GM18498 (cell line): ENCODE results near the gene GAB2.
"Not testable (repeated sequence)": the region's sequence is repeated elsewhere in the genome, so short reads cannot be mapped to it uniquely, and the experiment has no call there.

Source experiments
- ATAC-seq: cut with Tn5 transposase; IDR thresholded peaks from one replicate; pipeline ENCODE4 v1.9.1; 2021; ENCODE audit warnings: mild to moderate bottlenecking, moderate library complexity; ENCODE audit not compliant: unreplicated experiment

The GAB2 gene

GRCh38 chr11:78371221-78371891 lies 46.3 kb downstream of the GAB2 start:
- no peak for ATAC-seq

GRCh38 chr11:78370406-78371172 lies 47.0 kb downstream of the GAB2 start:
- ATAC-seq: no peak

- ATAC-seq: no peak
Observed at GRCh38 chr11:78365381-78365792, 52.2 kb downstream of the GAB2 start.

GRCh38 chr11:78364128-78364751 lies 53.4 kb downstream of the GAB2 start:
- no peak for ATAC-seq

GRCh38 chr11:78363024-78363619 lies 54.5 kb downstream of the GAB2 start:
- no peak for ATAC-seq

- ATAC-seq: no peak
Observed at GRCh38 chr11:78361228-78361627, 56.4 kb downstream of the GAB2 start.

- no peak for ATAC-seq
Observed at GRCh38 chr11:78359921-78360320, 57.7 kb downstream of the GAB2 start.

- not testable (repeated sequence) for ATAC-seq
Observed at GRCh38 chr11:78357924-78358323, 59.7 kb downstream of the GAB2 start.

- ATAC-seq: not testable (repeated sequence)
Observed at GRCh38 chr11:78357425-78357824, 60.2 kb downstream of the GAB2 start.

- not testable (repeated sequence) for ATAC-seq
Observed at GRCh38 chr11:78355742-78356141, 61.9 kb downstream of the GAB2 start.

- peak; percentile 14 for ATAC-seq
Observed at GRCh38 chr11:78355309-78355705, 62.3 kb downstream of the GAB2 start.

- ATAC-seq: peak; percentile 73
Observed at GRCh38 chr11:78354408-78355308, 63.0 kb downstream of the GAB2 start.

- no peak for ATAC-seq
Observed at GRCh38 chr11:78351979-78352841, 65.4 kb downstream of the GAB2 start.

- no peak for ATAC-seq
Observed at GRCh38 chr11:78351193-78351592, 66.4 kb downstream of the GAB2 start.

- ATAC-seq: no peak
Observed at GRCh38 chr11:78350646-78351165, 66.9 kb downstream of the GAB2 start.

- no peak for ATAC-seq
Observed at GRCh38 chr11:78350091-78350645, 67.5 kb downstream of the GAB2 start.

GRCh38 chr11:78349624-78350023 lies 68.0 kb downstream of the GAB2 start:
- no peak for ATAC-seq

GRCh38 chr11:78349114-78349513 lies 68.5 kb downstream of the GAB2 start:
- ATAC-seq: no peak

GRCh38 chr11:78347956-78348355 lies 69.7 kb downstream of the GAB2 start:
- ATAC-seq: no peak
